H1 (cell line): ENCODE results near the gene HHIP. TPM values are rescaled to one million over a fixed set of nuclear protein-coding genes. Genes with fewer than 3 reads are reported as not detected.

ENCODE experiments used
- ASH2L ChIP-seq: fragments of 200-600, 300-600 bp; sonication (generic); IDR thresholded peaks from one replicate; pipeline ENCODE4 v1.7.1; 2017; ENCODE audit warnings: low read length
- CTCF ChIP-seq, 3 experiments: IDR thresholded peaks; 1 replicate in 2 of 3; 2 replicates in 1 of 3; pipeline versions ENCODE4 v1.5.1 to v1.6.1; 2011; ENCODE audit warnings: low read length in 3 of 3, mild to moderate bottlenecking in 3 of 3, inconsistent platforms in 2 of 3, low read depth in 1 of 3, moderate library complexity in 1 of 3; ENCODE audit not compliant: insufficient read depth in 1 of 3; ENCODE audit errors: control extremely low read depth in 1 of 3
- FOSL1 ChIP-seq: IDR thresholded peaks from 2 replicates; pipeline ENCODE4 v1.6.1; 2011; ENCODE audit warnings: mild to moderate bottlenecking, low read depth, low read length, moderate library complexity; ENCODE audit not compliant: insufficient read depth
- HDAC6 ChIP-seq: IDR thresholded peaks from one replicate; pipeline ENCODE4 v1.7.1; 2012; ENCODE audit warnings: low read depth, mild to moderate bottlenecking, inconsistent platforms, low read length, moderate library complexity
- KDM5A ChIP-seq: fragments of 200-600 bp; IDR thresholded peaks from 2 replicates; pipeline ENCODE4 v1.7.1; 2012; ENCODE audit warnings: mild to moderate bottlenecking, low read length, inconsistent platforms, mixed read lengths
- PHF8 ChIP-seq: fragments of 200-600 bp; sonication (generic); conservative IDR thresholded peaks from 2 replicates; pipeline ENCODE4 v1.7.1; 2012; ENCODE audit warnings: low read depth, mild to moderate bottlenecking, inconsistent platforms, low read length, moderate library complexity
- RAD21 ChIP-seq, 2 experiments: IDR thresholded peaks in 1 of 2; conservative IDR thresholded peaks in 1 of 2; 2 replicates each; pipeline ENCODE4 v1.6.1; 2011; ENCODE audit warnings: low read depth in 2 of 2, low read length in 2 of 2, improper control_type of control experiment in 1 of 2, inconsistent platforms in 1 of 2, mild to moderate bottlenecking in 1 of 2, moderate library complexity in 1 of 2
- RFX5 ChIP-seq: IDR thresholded peaks from 2 replicates; pipeline ENCODE4 v1.6.1; 2011; ENCODE audit warnings: low read depth, low read length, improper control_type of control experiment, borderline replicate concordance
- RNF2 ChIP-seq: fragments of 200-900, 300-1000 bp; sonication (generic); IDR thresholded peaks from 2 replicates; pipeline ENCODE4 v1.7.1; 2016; ENCODE audit warnings: borderline replicate concordance, low read depth, mild to moderate bottlenecking, antibody characterized with exemption, low read length; ENCODE audit not compliant: poor library complexity, severe bottlenecking; ENCODE audit errors: missing control alignments
- SIRT6 ChIP-seq: IDR thresholded peaks from one replicate; pipeline ENCODE4 v1.7.1; 2012; ENCODE audit warnings: low read length, inconsistent platforms
- USF2 ChIP-seq: IDR thresholded peaks from 2 replicates; pipeline ENCODE4 v1.6.1; 2011; ENCODE audit warnings: low read length, improper control_type of control experiment
- ZNF274 ChIP-seq: IDR thresholded peaks from 2 replicates; pipeline ENCODE4 v1.7.0; 2012; ENCODE audit warnings: low read length, borderline replicate concordance; ENCODE audit errors: extremely low read depth
- polyA plus RNA-seq, 7 experiments: library from polyadenylated mRNA; depleted of rRNA in 3 of 7; stranded (reverse) in 5 of 7; unstranded in 2 of 7; fragments of >200 nt in 5 of 7; fragments of 200-250 nt in 2 of 7; gene quantifications; 1 replicate in 5 of 7; 2 replicates in 1 of 7; 4 replicates in 1 of 7; pipeline versions ENCODE4 v1.2.1 to v1.2.3, GENCODE V29; 2011 to 2013; ENCODE audit warnings: missing spikeins in 2 of 7, mixed read lengths in 2 of 7
- total RNA-seq: library from RNA; stranded (reverse); fragmentation: NEBNext Ultra II Directional; extraction: Animal tissue kit (Norgen Biotek cat#: 25700); gene quantifications from 2 replicates; pipeline ENCODE4 v1.2.1, GENCODE V29; 2021

Gene HHIP
- total and polyA plus RNA-seq, 2 of the 8 experiments (the other 6 are each of a cell fraction or from before 2014, with no cell fraction given): 0.05 to 1.3 TPM

DNA sequence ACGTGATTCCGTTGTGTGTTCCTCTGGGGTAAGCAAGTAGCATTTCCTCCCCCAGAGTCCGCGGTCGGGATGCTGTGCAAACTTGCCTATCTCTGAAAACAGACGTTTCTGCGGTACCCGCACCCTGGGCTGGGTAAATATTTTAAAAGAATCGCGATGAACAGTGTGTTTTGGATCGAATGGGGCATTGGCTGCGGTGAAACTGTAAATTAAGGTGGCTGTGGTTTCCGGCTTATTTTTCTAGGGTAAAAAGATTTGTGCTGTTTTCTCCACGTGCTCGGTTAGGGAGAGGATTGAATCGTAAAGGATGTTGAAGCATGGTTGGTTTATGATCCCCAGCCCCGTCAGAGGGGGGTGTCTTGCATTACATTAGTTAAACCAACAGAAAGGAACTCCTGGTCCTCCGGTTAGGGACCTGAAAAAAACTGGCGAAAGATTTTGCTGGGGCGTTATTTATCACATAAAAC is 1.2 kb downstream of the HHIP start (continued):
- TF ChIP-seq KDM5A (no peak), PHF8 (no peak), RFX5 (no peak), RAD21 (IDR thresholded peaks at IDR 0.05 in 1 of 2, conservative IDR thresholded peaks at IDR 0.05 in 1 of 2; ENCODE audit: low read depth in 2 of 2, low read length in 2 of 2) (no peak), SIRT6 (no peak), CTCF (IDR thresholded peaks at IDR 0.05; ENCODE audit: control extremely low read depth in 1 of 3, insufficient read depth in 1 of 3, low read depth in 1 of 3, low read length in 3 of 3) (no peak), FOSL1 (no peak), RNF2 (peak; percentile 53), HDAC6 (no peak), ASH2L (no peak), USF2 (no peak), ZNF274 (no peak)
